ENCODE data around the gene SPINT4. TPM values are rescaled to one million over a fixed set of nuclear protein-coding genes. Genes with fewer than 3 reads are reported as not detected.

The SPINT4 gene
- total RNA-seq (2022; extraction: Qiagen RNA extraction) = not detected in 5 replicates

DNA sequence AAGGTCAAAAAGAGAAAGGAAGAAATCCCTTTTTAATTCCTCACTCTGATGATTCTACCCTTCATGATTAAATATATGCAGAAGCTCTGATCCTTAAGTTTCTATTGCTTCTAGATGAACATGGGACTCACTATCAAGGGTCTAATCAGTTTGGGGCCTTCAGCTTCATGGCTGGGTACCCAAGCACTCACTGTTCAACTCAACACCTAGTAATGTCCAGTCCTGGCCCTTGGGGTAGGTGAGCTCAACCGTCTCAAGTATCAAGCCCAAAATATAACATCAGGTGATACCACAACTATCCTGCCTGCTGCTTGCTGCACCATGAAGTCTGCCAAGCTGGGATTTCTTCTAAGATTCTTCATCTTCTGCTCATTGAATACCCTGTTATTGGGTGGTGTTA lies at the start of gene SPINT4:
Gene SPINT4, plus strand, starts transcription at position 301 of the 400 bp plus-strand sequence. Its CDS starts 21 bp downstream, at position 322.

DNA sequence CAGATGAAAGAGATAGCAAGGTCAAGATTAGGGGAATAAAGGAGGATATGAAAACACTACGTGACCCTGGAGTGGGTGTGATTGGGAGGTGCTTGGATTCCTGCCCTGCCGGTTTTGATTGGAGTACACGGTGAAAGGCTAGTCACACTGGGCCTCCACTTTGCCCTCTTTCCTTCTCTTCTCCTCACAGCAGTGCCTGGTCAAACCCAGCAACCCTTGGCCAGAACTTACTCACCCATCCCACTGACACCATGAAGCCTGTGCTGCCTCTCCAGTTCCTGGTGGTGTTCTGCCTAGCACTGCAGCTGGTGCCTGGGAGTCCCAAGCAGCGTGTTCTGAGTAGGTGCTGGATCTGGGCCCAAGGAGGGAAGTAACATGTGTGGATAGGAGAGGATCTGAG lies 20.3 kb upstream of the SPINT4 start, which contains the start of gene WFDC13:
Gene WFDC13, plus strand, starts transcription at position 166 of the 400 bp plus-strand sequence. Its CDS starts 86 bp downstream, at position 252.

DNA sequence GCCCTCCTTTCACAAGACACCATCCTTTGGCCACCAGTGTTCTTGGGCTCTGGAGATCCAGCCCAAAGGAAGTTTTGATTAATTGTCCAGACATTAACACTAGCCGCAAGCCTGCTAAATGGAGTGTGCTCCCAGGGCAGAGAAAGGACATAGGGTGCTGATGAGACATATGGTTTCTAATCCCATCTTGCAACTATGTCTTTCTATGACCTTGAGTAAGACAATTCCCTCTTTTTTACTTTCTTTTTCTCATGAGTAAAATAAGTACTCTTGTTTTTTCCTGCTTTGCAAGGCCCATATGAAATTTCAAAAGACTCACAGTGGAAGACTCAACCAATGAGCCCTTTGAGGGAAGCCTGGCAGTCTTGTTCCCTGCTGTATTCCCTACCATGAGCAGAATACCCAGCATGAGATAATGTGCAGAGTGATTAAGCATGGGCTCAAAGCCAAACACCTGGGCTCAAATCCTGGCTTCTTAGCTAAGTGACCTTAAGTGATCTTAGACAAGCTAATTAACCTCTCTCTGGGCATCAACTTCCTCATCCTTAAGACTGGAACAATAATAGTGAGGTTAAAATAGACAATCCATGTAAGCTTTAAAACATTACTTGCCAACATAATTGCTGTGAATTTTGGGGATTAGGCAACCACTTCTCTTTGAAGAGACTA lies 17.0 kb upstream of the SPINT4 start, which contains the start of gene WFDC10B:
Gene WFDC10B, minus strand, starts transcription at position 51 of the 669 bp plus-strand sequence. CDS start 19,027 bp downstream, outside the sequence.

Other genes starting within 250 kb of the SPINT4 start
- not detected in 5 replicates for gene SPINT3, start 206.7 kb upstream of the SPINT4 start, total RNA-seq (2022; extraction: Qiagen RNA extraction)
- gene WFDC6, start 182.9 kb upstream of the SPINT4 start, total RNA-seq (2022; extraction: Qiagen RNA extraction) = not detected in 5 replicates
- gene EPPIN, start 174.9 kb upstream of the SPINT4 start, total RNA-seq (2022; extraction: Qiagen RNA extraction) = not detected in 5 replicates
- gene WFDC8, start 143.1 kb upstream of the SPINT4 start, total RNA-seq (2022; extraction: Qiagen RNA extraction) = not detected in 5 replicates
- not detected in 5 replicates for gene WFDC10A, start 92.6 kb upstream of the SPINT4 start, total RNA-seq (2022; extraction: Qiagen RNA extraction)
- gene WFDC9, start 91.1 kb upstream of the SPINT4 start, total RNA-seq (2022; extraction: Qiagen RNA extraction) = not detected in 5 replicates
- not detected in 5 replicates for gene WFDC11, start 52.1 kb upstream of the SPINT4 start, total RNA-seq (2022; extraction: Qiagen RNA extraction)
- gene WFDC13, start 20.3 kb upstream of the SPINT4 start, total RNA-seq (2022; extraction: Qiagen RNA extraction) = not detected in 5 replicates
- not detected in 5 replicates for gene WFDC10B, start 17.3 kb upstream of the SPINT4 start, total RNA-seq (2022; extraction: Qiagen RNA extraction)
- gene WFDC3, start 69.5 kb downstream of the SPINT4 start, total RNA-seq (2022; extraction: Qiagen RNA extraction) = not detected in 5 replicates
- 31.5 to 37.5 TPM (median 35.1 TPM) in 5 replicates for gene DNTTIP1, start 69.6 kb downstream of the SPINT4 start, total RNA-seq (2022; extraction: Qiagen RNA extraction)
- 205 to 246 TPM (median 237 TPM) in 5 replicates for gene UBE2C, start 90.3 kb downstream of the SPINT4 start, total RNA-seq (2022; extraction: Qiagen RNA extraction)
- 0.13 to 0.28 TPM (median 0.23 TPM) in 4 of 5 replicates, not detected in the other for gene TNNC2, start 105.0 kb downstream of the SPINT4 start, total RNA-seq (2022; extraction: Qiagen RNA extraction)
- gene SNX21, start 111.5 kb downstream of the SPINT4 start, total RNA-seq (2022; extraction: Qiagen RNA extraction) = 8.5 to 10.1 TPM (median 9.2 TPM) in 5 replicates
- 16.3 to 19.4 TPM (median 18.4 TPM) in 5 replicates for gene ACOT8, start 135.0 kb downstream of the SPINT4 start, total RNA-seq (2022; extraction: Qiagen RNA extraction)
- 1.6 to 1.9 TPM (median 1.7 TPM) in 5 replicates for gene ZSWIM3, start 135.3 kb downstream of the SPINT4 start, total RNA-seq (2022; extraction: Qiagen RNA extraction)
- gene ZSWIM1, start 158.9 kb downstream of the SPINT4 start, total RNA-seq (2022; extraction: Qiagen RNA extraction) = 4.6 to 7.2 TPM (median 5.9 TPM) in 5 replicates
- gene SPATA25, start 165.3 kb downstream of the SPINT4 start, total RNA-seq (2022; extraction: Qiagen RNA extraction) = 0.26 to 0.86 TPM (median 0.52 TPM) in 5 replicates
- 0.72 to 1.2 TPM (median 0.95 TPM) in 5 replicates for gene NEURL2, start 168.9 kb downstream of the SPINT4 start, total RNA-seq (2022; extraction: Qiagen RNA extraction)
- 92.5 to 118 TPM (median 109 TPM) in 5 replicates for gene CTSA, start 169.0 kb downstream of the SPINT4 start, total RNA-seq (2022; extraction: Qiagen RNA extraction)
- gene PLTP, start 189.8 kb downstream of the SPINT4 start, total RNA-seq (2022; extraction: Qiagen RNA extraction) = 1.4 to 1.9 TPM (median 1.7 TPM) in 5 replicates
- 29.3 to 37.0 TPM (median 33.4 TPM) in 5 replicates for gene PCIF1, start 212.3 kb downstream of the SPINT4 start, total RNA-seq (2022; extraction: Qiagen RNA extraction)
- gene ZNF335, start 249.9 kb downstream of the SPINT4 start, total RNA-seq (2022; extraction: Qiagen RNA extraction) = 7.3 to 9.1 TPM (median 8.9 TPM) in 5 replicates